ENCODE results near the gene ULBP1.
"Not testable (repeated sequence)": the region's sequence is repeated elsewhere in the genome, so short reads cannot be mapped to it uniquely, and the experiment has no call there.

DNA sequence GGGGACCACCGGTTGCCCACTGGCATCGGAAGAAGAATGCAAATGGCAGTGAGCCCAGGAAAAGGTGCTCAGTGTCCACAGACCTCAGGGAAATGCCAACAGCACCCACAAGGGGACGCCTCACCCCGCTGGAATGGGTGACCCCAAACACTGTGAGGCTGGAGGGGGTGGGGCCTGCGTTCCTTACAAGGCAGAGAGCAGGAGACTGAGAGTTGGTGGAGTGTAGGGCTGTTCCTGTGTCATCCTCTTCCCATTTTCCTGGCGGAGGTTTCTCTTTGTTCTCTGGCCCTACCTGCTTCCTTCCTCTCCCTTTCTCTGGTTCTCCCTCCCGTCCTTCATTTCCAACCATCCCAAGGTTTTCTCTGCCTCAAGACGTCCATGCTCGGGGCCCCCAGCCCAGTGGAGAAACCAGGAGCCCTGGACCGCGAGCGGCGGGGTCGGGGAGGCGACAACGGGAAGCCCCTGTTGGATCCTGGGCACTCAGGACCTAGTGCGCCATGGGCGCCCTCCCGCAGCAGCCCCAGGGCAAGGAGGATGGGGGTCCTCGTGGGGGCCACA lies 25.7 kb upstream of the ULBP1 start:
- TF ChIP-seq, protein P1, sequence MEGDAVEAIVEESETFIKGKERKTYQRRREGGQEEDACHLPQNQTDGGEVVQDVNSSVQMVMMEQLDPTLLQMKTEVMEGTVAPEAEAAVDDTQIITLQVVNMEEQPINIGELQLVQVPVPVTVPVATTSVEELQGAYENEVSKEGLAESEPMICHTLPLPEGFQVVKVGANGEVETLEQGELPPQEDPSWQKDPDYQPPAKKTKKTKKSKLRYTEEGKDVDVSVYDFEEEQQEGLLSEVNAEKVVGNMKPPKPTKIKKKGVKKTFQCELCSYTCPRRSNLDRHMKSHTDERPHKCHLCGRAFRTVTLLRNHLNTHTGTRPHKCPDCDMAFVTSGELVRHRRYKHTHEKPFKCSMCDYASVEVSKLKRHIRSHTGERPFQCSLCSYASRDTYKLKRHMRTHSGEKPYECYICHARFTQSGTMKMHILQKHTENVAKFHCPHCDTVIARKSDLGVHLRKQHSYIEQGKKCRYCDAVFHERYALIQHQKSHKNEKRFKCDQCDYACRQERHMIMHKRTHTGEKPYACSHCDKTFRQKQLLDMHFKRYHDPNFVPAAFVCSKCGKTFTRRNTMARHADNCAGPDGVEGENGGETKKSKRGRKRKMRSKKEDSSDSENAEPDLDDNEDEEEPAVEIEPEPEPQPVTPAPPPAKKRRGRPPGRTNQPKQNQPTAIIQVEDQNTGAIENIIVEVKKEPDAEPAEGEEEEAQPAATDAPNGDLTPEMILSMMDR (IDR thresholded peaks at IDR 0.05): not testable (repeated sequence)
- not testable (repeated sequence) for TF ChIP-seq POLR2A (IDR thresholded peaks at IDR 0.05)
